GM12801 (cell line): ENCODE measurements around the gene ADAMTS9.

Experiments used
- CTCF ChIP-seq: IDR thresholded peaks from one replicate; pipeline ENCODE4 v1.5.1; 2011; ENCODE audit warnings: control low read depth; ENCODE audit not compliant: insufficient read length; ENCODE audit errors: extremely low read depth

Gene ADAMTS9

GRCh38 chr3:64684715-64685261 lies 3.0 kb downstream of the ADAMTS9 start:
- no peak for TF ChIP-seq CTCF

- TF ChIP-seq CTCF = no peak
Measured at GRCh38 chr3:64681827-64682226, 6.0 kb downstream of the ADAMTS9 start.

- TF ChIP-seq CTCF = no peak
Measured at GRCh38 chr3:64681015-64681414, 6.8 kb downstream of the ADAMTS9 start.

- TF ChIP-seq CTCF = no peak
Measured at GRCh38 chr3:64680334-64680733, 7.5 kb downstream of the ADAMTS9 start.

GRCh38 chr3:64677961-64678716 lies 9.7 kb downstream of the ADAMTS9 start:
- TF ChIP-seq CTCF = no peak

- TF ChIP-seq CTCF = no peak
Measured at GRCh38 chr3:64676831-64677230, 11.0 kb downstream of the ADAMTS9 start.

- TF ChIP-seq CTCF = no peak
Measured at GRCh38 chr3:64675687-64676247, 12.0 kb downstream of the ADAMTS9 start.
